HG03097 (cell line): ENCODE data around the gene MYL12B.
"Not testable (repeated sequence)": the region's sequence is repeated elsewhere in the genome, so short reads cannot be mapped to it uniquely, and the experiment has no call there.

ENCODE experiments used
- ATAC-seq: cut with Tn5 transposase; IDR thresholded peaks from one replicate; pipeline ENCODE4 v1.9.1; 2021; ENCODE audit not compliant: unreplicated experiment, low FRiP score

MYL12B gene

DNA sequence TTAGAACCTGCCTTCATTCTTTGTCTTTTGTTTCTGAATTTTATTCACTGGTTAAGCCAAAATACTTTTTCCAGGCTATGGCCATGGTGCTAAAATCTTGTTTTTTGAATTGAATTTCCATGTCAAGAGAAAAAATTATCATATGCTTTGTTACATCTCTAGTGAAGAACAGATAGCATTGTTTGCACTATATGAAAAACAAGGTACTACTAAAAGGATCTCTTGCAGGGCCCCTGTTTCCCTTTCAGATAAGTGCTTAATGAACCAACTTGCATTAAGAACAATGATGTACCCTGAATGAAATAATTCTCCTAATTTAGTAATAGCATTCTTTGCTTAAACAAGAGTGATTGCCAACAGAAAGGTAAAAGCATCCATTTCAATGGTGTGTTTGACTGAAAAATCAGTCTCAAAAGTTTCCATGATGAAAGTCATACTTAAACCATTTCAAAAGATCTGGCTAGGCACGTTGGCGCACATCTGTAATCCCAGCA, 4.3 kb upstream of the MYL12B start:
- no peak for ATAC-seq

DNA sequence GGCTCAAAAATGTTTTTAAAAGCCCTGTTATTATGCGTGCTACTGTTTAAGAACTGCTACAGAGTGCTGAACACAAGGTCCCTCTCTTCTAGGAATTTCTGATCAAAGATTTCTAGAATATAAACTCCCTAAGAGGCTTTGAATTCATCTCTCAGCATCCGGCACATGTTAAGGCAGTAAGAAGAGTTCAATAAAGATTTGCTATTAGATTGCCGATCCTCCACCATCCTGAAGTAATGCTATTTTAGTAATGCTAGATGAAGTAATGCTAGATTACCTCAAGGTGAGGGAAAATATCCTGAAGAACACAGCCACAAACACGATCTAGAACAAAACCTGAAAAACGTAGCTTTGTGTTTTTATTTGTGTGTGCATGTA, 949 bp upstream of the MYL12B start:
- ATAC-seq, result no peak

DNA sequence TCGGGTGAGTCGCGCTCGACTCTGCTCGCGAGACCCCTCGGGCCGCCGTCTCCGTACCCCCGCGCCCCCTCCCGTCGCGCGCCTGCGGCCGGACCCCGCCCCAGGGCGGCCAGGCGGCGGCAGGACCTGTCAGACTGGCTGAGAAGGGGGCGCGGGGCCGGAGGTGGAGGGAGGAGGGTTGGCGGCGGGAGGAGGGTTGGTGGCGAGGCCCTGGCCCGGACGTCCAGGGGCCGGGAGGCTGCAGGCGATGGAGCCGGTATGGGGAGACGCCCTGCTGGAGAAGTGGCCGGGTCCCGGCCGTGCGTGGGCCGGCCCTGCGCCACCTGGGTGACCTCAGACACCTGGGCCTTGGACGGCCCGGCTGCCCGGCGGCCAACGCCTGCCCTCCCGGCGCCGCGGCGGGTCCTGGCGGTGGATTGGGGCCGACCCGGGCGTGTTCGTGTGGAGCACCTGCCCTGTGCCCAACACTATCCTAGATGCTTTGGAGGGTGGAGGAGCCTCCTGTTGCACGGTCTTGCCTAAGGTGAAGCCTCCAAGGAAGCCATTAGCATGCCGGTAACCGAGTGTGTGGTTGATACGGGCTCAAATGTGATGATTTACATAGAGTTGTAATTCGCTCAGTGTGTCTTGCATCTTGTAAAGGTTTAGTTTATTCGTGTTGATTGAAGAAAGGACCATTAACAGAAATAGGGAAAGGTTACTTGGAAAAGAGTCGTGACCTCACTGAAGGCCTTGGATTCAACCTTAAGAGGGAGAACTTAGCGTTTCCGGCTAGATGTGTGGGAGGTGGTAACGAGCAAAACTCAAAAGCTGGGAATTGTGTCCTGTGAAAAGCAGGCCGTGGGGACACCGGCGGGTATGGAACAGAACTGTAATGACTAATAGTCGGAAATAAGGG, 550 bp downstream of the MYL12B start:
- peak; percentile 33 for ATAC-seq

DNA sequence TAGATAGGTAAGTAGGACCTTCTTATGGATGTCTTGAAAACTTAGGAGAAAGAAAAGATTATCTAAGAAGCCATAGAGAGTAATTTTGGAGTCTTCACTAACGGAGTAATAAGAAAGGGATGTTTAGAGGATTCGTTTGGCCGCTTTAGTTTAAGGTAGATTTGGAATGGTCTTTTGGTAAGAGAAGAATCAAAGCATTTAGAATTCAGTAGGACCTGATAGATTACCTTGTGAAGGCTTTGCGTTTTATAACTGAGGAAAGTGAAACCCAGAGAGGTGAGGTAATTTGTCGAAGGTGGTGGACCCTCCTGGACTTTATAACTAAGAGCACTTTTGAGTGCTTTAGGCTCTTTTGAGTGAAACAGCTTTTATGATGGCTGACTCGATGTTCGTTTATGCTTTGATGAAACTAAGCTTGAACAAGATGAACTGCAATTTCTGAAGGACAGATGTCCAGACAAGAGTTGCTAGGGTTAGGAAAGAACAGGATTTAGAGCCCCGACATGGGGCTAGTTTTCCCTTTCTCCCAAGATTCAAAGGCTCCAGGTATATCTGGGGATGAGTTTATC, 1.3 kb downstream of the MYL12B start:
- ATAC-seq, result no peak

DNA sequence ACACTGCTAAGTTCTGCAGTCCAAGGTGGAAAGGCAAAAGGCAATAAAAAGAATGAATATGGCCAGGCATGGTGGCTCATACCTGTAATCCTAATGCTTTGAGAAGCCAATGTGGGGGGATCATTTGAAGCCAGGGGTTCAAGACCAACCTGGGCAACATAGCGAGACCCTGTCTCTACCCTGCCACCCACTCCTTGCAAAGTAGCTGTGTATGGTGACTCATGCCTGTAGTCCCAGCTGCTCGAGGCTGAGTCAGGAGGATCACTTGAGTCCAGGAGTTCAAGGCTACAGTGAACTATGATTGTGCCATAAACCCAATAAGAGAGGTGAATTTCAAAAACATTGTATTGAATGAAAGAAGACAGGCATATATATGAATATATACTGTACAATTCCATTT, 2.4 kb downstream of the MYL12B start:
- no peak for ATAC-seq

DNA sequence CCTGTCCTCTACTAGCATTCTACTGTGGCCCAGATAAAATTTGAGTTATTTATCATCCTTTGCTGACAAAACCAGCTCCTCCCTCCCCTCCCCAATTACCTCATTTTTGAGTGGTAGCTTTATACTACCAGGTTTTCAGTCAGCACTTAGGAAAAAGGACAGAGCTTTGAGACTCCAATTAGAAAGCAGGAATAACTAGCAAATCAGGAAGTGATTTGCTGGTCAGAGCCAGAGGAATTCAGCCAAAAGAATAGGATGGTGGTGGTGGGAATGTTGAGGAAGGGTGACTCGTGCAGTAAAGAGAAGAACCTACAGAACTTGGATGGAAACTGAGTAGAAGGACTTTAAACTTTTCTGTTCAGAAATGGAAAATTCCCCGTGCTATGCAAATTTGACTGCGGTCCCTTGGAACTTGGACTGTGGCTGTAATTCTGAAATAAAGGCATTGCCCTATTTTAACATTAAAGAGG, 3.7 kb downstream of the MYL12B start:
- no peak for ATAC-seq

DNA sequence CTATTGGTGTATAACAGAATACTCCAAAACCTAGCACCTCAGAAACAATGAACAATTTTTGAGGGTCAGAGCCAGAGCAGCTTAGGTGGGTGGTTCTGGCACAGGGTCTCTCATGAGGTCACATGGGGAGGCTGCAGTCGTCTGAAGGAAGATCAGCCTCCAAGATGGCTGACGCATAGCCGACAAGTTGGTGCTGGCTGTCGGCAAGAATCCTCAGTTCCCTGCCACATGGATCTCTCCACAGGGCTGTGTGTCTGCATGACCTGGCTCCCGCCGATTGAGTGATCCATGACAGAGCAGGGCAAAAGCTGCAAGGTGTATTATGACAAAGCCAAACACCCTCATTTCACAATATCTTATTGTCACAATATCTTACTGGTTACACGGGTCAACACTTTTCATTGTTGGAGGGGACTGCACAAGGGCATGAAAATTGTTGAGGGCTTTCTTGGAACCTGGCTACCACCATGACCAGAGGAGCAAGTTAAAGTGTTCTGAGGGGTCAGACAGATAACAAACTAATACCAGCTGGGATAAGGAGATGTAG, 4.2 kb downstream of the MYL12B start:
- no peak for ATAC-seq

DNA sequence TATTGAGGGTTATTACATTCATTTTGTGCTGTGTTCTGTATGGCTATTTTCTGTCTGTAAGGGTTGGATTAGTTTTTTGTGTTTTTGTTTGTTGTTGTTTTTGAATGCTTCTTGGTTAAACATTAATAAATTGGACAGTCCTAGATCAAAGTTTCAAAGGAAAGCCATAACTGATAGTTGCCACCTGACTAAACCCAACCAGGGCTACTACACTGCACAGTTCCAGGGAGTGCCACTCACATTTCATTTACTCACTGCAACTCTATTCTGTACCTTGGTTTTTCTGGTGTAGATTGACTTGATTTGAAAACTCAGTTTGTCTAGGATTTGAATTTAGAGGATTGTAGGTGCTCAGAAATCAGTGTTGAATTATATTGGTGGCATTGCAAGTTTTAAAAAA, 6.4 kb downstream of the MYL12B start:
- no peak for ATAC-seq

DNA sequence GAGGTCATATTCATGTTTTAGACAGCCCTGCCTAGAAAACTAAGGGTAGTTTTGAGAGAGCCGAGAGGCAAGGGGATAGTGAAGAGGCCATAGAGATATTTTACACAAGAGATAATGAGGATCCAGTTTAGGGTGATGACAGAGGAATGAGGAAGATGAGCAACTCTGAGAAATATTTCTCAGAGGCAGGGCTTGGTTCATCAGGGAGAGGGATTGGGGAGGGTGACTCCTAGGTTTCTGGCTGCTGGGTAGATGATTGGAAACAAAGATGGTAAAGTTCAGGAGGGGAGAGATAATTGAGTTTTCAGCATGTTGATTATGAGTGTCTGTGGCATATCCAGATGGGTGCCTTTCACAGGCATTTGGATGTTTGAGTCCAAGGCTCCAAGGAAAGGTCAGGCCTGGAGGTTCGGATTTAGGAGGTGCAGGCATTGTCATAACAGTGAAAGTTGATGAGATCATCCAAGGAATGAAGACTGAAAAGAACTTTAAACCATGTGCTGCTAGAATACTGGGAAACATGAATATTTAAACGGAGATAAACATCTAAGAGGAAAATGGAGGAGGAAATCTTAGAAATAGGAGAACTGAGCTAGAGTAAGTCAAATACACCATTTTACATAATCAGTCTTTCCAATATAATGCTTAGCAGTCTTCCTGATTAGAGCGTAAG, 7.4 kb downstream of the MYL12B start:
- ATAC-seq, result no peak

DNA sequence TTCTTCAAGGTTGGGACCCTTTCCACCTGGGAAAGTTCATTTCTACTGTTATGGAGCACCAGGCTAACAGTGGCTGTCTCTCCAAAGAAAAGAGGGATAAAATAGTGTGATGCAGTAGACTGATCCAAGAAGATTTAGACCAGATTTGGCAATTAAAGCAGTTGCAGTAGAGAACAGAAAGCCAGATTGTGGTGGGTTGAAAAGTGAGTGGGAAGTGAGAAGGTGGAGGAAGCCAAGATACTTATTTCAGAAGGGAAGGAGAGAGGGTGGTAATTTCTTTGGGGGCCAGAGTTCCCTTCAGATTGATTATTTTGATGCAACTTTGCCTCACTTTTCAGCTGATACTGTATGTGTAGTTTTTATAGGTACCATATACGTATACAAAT, 8.0 kb downstream of the MYL12B start:
- no peak for ATAC-seq

DNA sequence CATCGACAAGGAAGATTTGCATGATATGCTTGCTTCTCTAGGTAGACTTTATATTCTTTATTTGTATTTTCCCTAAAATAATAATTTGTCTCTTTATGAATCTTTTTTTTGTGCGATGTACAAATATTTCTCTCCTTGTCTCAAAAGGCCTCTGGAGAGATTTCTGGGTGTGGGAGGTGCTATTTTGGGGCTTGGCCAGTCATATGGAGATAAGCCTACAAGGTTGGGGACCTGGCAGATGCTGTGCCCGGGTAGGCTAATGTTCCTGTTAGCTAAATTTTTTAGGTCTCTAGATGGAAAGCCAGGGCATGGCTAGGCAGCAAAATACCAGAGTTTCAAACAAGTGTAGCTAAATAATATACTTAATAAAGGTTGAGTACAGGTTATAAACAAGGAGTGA, 11.1 kb downstream of the MYL12B start:
- ATAC-seq, result no peak

DNA sequence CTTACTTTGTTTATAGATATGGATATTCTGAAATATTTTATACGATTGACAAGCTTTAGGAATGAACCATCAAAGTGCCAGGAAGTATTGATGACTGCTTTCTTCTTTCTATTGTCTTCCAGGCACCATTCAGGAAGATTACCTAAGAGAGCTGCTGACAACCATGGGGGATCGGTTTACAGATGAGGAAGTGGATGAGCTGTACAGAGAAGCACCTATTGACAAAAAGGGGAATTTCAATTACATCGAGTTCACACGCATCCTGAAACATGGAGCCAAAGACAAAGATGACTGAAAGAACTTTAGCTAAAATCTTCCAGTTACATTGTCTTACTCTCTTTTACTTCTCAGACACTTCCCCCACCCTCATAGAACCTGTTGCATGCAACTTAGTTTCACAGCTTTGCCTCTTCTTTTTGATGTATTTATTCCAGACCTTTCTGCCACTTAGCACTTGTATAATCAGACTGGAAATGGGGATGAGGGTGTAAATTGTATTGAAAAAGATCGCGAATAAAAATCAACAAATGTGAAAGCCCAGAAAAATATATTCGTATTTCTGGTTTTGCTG, 15.8 kb downstream of the MYL12B start:
- ATAC-seq, result not testable (repeated sequence)

DNA sequence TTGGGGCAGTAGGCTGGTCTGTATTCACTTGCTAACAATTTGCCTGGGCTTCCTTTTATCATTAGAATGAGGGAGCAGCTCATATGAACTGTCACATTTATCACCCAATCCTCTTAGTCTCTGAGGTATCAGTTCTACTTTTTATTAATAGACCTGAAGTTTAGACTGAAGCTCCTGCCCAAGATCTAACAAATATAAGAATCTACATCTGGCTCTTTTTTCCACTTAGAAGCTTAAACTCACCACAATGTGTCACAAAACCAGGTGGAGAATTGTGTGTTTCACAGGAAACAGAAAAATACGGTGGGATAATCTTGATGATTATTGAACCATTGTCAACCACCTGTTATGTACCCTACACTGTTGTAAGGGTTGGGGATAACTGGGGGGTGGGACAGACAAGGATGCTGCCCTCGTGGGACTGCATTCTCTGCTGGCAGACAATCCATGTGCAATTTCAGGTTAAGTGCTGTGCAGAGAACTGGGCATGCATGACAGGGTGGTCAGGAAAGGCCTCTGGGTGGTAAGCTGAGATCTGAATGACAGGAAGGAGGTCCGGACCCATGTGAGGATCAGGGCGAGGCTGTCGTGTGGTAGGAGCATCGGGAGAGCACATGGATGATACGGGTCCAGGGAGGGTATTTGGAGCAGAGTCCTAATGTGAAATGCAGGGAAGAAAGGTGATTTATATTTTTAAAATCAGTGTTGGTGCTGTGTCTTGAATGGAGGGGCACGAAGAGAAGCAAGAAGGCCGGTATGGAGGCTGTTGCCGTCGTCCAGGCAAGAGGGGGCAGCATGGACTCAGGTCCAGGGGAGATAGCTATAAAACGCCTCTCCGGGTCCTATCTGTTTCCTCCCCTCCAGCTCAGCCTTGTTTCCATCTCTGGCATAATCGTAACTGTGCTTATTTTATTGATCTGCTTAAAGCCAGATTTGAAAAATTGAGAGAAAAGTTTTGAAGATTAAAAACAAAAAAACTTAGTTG, 17.6 kb downstream of the MYL12B start:
- ATAC-seq, result peak; percentile 45

DNA sequence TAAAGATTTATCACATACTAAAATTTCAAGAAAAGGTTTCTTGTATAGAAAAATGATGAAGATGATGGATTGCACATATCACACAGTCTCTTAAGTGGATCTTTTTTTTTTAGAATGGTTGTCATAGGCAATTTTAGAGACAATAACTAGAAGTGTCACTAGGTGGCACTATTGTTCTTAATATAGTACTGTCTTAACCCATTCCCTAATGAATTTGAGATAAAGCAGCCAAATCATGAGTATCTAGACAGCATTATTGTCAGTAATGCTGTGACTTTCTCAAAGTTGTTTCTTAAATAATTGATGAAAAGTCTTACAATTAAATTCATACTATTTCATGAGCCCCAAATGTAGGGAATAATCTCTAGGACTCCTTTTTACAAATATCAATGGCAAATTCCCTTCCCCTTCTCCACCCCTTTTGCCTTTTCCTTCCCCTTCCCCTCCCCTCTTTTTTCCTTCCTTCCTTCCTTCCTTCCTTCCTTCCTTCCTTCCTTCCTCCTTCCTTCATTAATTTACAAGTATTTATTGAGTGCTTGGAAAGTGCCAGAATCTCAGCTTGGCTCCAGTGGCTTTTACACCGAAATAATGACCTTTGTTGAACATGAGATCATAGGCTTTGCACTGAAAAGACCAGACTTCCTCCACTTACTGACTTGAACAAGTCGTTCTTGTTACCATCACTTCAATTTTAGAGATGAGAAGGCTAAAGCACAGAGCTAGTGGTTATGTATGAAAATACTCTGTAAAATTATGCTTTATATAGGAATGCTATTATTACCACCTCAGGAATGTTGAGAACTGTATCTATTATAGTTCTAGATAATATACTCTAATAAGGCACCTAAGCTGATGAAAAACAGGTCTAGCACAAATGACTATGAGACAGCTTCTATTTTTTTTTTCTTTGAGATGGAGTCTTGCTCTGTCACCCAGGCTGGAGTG, 19.8 kb downstream of the MYL12B start:
- ATAC-seq, result no peak

DNA sequence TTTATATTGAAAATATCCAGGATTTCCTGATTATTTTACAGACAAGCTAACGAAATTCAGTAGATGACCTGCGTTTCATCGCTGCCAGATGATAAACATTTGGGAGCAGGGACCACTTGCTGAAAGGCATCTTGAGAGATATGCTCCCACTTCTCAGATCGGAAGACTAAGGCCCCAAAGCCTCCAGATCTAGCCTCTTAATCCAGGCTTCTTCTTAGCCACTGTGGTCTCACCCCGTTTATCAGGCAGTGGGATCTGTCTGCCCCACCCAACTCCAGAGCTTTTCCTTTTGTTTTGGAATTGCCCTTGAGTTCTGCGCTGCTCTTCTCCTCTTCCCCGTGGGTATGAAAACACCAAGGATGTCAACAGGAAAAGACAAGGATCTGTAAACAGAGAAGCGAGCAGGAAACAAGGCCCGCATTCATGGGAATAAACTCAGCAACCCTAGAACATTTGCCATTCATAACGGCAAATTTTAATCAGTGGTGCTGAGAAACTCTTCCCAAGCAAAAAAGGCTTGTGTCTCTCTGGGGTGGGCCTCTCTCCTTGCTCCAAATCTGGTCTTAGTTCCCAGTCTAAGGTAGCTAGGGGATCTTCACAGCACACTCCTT, 21.4 kb downstream of the MYL12B start:
- ATAC-seq, result no peak

DNA sequence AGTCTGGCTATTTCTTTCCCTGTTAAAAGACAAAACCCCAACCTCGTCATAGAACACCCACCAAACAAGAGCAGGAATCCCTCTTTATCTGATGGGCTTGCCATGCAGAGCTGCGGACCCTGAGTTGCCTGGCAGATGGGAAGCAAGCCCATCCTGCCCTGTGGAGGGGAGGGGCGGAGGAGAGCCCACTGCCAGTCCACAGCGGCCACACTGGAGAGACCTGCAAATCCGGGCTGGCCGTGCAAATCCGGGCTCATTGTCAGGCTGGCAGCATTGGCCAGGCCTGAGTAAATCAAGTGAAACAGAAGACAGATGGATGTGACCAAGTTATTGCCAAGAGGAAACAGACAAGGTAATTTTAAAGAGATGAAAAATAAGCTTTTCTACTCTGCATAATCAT, 22.0 kb downstream of the MYL12B start:
- no peak for ATAC-seq

DNA sequence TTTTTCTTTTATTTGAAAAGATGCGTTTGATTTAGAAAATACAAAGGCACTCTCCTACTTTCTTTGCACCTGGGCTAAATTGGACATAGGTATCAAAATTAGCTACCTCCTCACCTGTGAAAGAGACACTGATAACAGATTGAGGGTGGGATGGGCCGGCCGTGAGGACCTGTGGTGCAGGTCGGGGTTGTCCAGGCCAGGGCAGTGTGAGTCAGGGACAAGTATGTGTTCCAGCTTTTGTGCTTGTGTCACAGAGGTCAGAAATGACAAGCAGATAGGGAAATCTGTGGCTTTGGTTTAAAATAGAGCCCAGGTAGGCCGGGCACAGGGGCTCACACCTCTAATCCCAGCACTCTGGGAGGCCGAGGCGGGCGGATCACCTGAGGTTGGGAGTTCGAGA, 22.6 kb downstream of the MYL12B start:
- no peak for ATAC-seq

DNA sequence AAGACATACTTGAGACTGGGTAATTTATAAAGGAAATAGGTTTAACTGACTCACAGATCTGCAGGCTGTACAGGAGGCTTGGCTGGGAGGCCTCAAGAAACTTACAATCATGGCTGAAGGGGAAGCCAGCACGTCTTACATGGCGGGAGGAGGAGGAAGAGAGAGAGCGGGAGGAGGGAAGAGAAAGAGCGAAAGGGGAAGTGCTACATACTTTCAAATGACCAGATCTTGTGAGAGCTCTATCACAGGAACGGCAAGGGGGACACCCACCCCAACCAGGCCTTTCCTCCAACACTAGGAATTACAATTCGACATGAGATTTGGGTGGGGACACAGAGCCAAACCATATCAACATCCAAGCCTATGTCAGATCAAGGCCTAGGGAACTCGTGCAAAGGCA, 24.2 kb downstream of the MYL12B start:
- ATAC-seq, result no peak
